Muscle of back (tissue), 11 donors: ENCODE data around the gene RPS19BP1. TPM values are rescaled to one million over a fixed set of nuclear protein-coding genes. Genes with fewer than 3 reads are reported as not detected.
A peak's percentile ranks its signal among the peaks of the same experiment; 100 is the strongest.

Experiments
- DNase-seq, 3 donors: peaks; one replicate each; pipeline versions ENCODE4 v3.0.0 to v3.0.0-alpha.2; 2013
- polyA plus RNA-seq, 10 donors: library from polyadenylated mRNA; unstranded; fragments of 120-200 nt; gene quantifications; one replicate each; pipeline ENCODE4 v1.2.1, GENCODE V29; 2013; ENCODE audit not compliant: insufficient read length in 10 of 10

Gene RPS19BP1
- polyA plus RNA-seq, 10 donors = 41.0 to 60.0 (median 50.7) TPM

DNA sequence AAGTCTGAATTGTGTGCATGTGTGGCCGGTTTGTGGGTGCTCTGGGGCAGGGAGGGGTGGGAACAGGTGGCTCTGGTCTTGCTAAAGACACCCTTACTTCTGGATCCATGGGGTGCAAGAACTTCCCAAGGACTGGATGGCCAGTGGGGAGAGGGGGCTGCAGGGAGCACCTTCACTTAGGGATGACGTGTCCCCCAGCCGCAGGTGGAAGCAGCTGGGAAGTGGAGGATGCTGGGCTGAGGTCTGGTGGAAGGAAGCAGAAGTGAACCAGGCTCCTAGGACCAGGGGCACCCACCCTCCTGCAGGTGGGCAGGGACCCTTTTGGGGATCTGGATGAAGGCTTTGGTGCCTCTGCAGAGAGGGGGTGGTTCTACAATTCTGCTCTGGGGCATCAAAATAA, 40.4 kb downstream of the RPS19BP1 start:
- no peak for DNase-seq

DNA sequence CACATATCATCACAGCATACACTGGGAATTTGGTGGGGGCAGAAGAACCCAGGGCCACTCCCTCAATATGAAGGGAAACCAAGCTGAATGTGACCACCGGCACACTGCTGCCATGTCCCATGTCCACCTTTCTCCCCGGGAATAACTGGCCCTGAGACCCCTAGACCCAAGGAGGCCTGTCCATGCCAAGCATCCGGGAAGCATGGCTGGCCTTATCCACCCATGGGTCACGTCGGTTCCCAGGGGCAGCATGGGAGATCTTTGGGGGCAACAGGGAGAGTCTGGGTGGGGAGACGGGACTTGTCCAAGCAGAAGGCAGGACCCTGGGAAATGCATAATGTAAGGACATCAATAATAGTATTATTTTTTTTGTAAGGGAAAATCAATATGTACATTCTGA, 40.9 kb downstream of the RPS19BP1 start:
- DNase-seq = no peak

DNA sequence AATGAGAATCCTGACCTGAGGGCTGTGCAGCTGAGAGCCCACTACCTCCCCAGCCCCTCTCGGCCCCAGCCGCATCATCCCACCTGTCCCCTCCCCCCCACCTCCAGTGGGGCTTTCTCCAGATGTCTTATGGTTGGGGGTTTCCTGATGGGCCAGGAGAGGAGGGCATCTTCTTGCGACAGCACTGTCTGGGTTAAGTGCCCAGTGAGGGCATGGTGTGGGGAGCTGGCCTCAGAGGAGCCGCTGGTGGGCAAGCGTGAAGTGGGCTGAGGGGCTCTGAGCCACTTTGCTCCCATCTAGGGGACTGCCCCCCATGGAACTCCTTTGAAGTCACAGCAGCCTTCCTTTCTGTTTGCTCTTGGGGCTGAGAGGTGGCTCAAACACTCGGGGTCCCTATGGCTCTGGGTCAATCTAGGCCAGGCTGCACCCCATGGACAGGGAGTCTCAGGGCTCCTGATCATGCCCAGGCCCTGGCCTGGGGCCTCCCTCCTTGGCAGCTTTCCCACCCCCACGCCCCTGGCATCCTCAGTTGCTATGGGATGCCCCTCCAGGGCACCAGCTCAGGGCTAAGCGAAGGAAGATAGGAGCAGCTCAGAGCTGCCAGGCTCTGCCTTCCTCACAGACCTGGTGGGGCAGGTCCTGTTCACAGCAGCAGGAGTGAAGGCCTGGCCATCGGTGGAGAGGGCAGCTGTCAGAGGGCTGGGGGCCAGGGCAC, 41.4 kb downstream of the RPS19BP1 start:
- DNase-seq = no peak

DNA sequence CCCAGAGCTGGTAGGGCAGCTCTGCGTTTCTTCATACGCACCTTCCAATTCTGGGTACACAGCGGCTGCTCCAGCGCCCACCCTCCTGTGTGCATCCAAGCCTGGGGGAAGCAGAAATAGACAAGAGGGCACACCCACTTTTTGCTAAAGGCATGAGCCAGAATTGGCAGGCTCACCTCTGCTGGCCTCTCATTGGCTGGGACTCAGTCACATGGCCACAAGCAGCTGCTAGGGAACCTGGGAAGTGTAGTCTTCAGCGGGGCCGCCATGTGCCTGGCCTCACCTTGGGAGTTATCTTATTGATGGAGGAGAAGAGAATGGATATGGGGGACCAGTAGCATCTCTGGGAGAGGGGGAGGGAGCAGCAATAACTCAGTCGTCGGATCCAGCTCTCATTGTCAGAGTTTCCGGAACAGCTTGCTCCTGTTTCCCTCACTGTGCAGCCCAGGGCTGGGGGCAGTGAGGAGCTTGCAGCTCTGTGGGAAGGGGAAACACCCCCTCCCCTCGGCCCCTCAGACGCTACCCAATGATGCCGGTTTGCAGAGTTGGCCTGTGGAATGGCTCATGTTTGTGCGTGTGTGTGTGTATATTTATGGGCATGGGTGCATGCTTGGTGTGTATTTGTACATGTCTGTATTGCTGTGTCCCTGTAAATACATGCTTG, 42.3 kb downstream of the RPS19BP1 start:
- DNase-seq = peak; percentile 48 to 85 (median 66)

DNA sequence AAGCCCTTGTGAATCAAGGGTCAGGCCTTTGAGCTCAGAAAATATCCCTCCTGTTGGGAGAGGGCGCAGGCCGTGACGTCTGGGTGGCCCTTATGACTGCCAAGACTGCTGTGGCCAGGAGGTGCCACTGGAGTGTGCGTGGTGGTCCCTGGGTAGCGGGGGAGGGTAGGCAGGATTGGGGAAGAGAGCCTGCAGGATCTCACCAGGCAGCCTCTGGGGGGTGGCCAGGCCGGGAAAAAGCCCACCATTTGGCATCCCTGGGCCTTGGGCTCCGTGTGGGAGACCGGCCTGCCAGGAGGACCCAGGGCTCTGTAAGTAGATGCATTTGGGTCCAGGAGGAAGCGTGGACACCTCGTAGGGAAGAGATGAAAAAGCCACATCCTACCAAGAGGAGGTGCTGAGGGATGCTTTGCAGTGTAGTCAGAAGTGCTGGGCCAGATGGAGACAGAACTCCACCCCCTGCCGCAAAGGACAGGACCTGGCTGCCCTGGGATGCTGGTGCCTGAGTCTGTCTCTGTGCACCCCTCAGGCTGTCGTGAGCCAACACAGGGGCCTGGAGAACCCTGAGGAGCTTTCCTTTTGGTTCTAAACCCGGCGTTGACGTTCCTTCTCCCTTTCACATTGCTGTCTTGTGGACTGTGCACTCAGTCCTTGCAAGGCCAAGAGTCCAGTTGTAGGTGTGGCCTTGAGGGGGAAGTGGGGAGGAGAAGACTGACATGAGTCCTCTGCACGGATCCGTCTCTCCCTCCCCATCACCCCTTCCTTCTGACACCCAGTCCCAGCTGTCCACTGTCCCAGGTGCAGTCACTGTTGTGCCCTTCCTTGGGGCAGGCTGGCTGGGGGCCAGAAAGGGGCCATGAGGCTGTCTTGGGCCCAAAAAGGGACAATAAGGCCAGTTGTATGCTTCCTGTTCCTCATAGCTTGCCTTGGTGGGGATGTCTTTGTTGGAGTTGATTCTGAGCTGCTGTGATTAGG, 43.2 kb downstream of the RPS19BP1 start:
- DNase-seq = no peak

DNA sequence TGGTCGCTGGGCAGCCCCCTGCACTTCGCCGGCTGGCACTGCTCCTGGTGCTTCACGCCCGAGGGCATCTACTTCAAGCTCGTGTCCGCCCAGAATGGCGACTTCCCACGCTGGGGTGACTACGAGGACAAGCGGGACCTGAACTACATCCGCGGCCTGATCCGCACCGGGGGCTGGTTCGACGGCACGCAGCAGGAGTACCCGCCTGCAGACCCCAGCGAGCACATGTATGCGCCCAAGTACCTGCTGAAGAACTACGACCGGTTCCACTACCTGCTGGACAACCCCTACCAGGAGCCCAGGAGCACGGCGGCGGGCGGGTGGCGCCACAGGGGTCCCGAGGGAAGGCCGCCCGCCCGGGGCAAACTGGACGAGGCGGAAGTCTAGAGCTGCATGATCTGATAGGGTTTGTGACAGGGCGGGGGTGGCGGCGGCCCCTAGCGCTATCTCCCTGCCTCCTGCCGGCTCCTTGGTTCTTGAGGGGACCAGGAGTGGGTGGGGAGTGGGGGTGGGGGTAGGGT, 43.9 kb downstream of the RPS19BP1 start:
- no peak for DNase-seq

DNA sequence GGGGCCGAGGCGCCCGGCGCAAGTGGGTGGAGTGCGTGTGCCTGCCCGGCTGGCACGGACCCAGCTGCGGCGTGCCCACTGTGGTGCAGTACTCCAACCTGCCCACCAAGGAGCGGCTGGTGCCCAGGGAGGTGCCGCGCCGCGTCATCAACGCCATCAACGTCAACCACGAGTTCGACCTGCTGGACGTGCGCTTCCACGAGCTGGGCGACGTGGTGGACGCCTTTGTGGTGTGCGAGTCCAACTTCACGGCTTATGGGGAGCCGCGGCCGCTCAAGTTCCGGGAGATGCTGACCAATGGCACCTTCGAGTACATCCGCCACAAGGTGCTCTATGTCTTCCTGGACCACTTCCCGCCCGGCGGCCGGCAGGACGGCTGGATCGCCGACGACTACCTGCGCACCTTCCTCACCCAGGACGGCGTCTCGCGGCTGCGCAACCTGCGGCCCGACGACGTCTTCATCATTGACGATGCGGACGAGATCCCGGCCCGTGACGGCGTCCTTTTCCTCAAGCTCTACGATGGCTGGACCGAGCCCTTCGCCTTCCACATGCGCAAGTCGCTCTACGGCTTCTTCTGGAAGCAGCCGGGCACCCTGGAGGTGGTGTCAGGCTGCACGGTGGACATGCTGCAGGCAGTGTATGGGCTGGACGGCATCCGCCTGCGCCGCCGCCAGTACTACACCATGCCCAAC, 44.6 kb downstream of the RPS19BP1 start:
- DNase-seq = no peak

DNA sequence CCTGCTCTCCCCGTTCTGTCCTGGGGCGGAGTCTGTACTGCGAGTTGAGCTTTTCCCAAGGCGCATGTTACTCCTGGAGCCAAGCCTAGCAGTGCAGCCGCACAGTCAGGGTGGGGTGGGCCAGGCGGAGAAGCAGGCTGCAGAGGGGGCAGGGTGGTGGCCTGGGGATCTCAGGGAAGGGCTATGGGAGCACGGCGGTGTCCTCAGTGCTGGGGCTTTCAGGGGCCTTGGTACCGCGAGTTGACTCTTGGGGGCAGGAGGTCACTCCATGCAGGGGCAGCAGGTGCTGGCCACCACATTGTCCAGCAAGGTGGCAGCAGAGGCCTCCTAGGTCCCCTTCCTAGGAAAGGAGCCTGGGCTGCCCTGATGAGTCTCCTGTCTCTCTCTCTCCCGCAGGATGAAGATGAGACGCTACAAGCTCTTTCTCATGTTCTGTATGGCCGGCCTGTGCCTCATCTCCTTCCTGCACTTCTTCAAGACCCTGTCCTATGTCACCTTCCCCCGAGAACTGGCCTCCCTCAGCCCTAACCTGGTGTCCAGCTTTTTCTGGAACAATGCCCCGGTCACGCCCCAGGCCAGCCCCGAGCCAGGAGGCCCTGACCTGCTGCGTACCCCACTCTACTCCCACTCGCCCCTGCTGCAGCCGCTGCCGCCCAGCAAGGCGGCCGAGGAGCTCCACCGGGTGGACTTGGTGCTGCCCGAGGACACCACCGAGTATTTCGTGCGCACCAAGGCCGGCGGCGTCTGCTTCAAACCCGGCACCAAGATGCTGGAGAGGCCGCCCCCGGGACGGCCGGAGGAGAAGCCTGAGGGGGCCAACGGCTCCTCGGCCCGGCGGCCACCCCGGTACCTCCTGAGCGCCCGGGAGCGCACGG, 45.4 kb downstream of the RPS19BP1 start:
- DNase-seq = peak in 1 of 3 donors; percentile 54

DNA sequence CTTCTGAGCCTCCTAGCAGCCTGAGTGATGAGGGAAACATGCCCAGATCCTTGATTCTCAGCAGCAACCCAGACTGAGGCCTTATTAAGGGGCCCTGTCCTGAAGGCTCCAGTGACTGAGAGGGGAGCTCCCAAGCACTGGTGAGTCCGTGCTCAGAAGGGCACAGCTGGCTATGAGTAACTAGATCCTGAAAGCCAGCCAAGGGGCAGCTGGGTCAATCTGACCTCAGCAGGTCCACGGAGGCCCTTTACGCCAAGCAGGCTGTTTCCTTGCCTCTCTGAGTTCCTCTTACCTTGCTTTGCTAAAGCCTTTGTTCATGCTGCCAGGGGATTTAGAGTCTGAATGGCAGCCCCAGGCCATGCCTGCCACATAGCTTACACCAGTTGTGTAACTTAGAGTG, 49.8 kb downstream of the RPS19BP1 start:
- DNase-seq = no peak

DNA sequence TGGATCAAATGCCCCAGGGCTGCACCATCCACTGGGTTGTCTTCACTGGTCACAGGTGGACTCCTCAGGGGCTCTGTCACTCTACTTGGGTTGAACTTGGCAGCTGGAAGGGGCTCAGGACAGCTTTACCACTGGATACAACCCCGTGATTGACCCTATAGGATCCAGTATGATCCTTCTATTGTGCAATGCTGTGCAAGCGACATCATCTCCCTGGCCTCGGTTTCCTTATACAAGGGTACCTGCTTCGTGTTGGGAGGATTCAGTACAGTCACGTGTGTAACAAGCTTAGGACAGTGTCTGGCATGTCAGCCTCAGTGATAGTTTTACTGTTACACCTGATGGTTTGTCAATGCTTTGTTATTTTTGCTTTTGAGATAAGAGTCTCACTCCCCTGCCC, 51.0 kb downstream of the RPS19BP1 start:
- no peak for DNase-seq

DNA sequence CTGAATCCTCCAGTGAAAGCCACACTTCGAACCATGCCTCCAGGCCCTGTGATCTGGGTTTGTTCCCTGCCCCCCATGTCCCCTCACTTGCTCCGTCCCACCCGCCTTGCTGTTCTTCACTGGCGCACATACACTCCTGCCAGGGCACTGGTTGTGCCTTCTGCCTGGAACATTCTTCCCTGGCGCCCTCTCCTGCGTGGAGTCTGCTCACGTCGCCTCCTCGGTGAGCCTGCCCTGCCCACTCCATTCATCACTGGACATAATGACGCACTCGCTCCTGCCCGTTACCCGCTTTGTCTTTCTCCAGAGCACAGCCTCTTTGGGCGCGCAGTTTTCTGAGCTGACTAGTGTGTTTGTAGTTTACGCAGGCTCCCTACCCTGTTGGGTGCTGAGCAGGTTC, 51.5 kb downstream of the RPS19BP1 start:
- no peak for DNase-seq

DNA sequence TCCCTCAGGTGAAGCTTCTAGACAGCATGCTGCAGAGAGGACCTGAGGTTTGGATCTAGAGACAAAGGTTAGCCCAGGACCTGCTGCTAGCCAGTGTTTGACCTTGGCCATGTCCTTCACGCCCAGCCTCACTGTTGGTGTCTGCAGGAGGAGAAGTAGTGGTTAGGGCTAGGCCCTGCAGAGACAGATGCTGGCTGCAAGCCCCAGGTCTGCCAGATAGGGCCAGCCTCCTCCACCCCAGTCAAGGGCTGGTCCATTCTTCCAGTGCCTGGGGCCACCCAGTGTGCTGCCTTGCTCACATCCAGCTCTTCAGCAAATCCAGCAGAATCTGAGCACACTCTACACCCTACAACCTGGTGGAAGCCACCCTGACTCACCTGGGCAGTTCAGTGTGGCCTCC, 52.0 kb downstream of the RPS19BP1 start:
- no peak for DNase-seq

DNA sequence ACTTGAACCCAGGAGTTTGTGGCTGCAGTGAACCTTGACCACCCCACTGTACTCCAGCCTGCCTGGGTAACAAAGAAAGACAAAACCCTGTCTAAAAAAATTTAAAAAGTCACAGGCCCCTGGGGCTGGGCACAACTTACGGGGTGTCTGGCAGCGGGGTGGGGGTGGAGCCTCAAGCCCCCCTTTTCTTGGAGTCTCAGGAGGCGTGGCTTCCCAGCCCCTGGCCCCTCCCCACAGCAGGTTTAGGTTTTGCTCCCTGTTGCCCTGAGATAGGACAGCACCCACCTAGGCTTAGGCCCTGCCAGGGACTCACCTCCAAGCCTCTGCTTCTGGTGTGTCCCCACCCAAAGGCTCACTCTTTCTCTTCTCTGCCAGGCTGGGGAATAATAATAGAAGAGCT, 53.3 kb downstream of the RPS19BP1 start:
- DNase-seq = no peak

Other genes starting within 250 kb of the RPS19BP1 start
- 1,000 to 10,000 TPM; 1,869 to 3,670 (median 2,846) TPM for gene RPL3, start 213.1 kb downstream of the RPS19BP1 start, polyA plus RNA-seq
- gene SYNGR1, start 182.8 kb downstream of the RPS19BP1 start, polyA plus RNA-seq = 10 to 100 TPM; 10.4 to 20.2 (median 13.2) TPM
- gene TAB1, start 133.0 kb downstream of the RPS19BP1 start, polyA plus RNA-seq = 10 to 100 TPM; 18.3 to 25.2 (median 21.2) TPM
- 1 to 10 TPM; 3.3 to 9.3 (median 3.9) TPM for gene MGAT3, start 75.7 kb downstream of the RPS19BP1 start, polyA plus RNA-seq
- 10 to 100 TPM; 14.3 to 19.0 (median 17.0) TPM for gene MIEF1, start 30.5 kb downstream of the RPS19BP1 start, polyA plus RNA-seq
- gene ATF4, start 12.2 kb downstream of the RPS19BP1 start, polyA plus RNA-seq = 100 to 1,000 TPM; 307 to 351 (median 325) TPM
- gene CACNA1I, start 38.0 kb upstream of the RPS19BP1 start, polyA plus RNA-seq = 1 to 10 TPM in 1 of 10 donors, under 1 TPM in 9; 0.07 to 1.2 (median 0.18) TPM